ENCODE results near the gene MINDY4B. TPM values are rescaled to one million over a fixed set of nuclear protein-coding genes. Genes with fewer than 3 reads are reported as not detected.

MINDY4B gene
- total RNA-seq, 1 donor from 2014 or later: not detected

- H3K27me3 ChIP-seq (ENCODE audit: low read depth): no peaks in the 10 kb centered on the region
- TF ChIP-seq CTCF (IDR thresholded peaks at IDR 0.05): no peak
- no peaks in the 10 kb centered on the region for H3K36me3 ChIP-seq
- ATAC-seq (no peak), DNase-seq (no peak)
- intact Hi-C loops (cut with DNase I): no loop called here
- no peaks in the 10 kb centered on the region for H3K9me3 ChIP-seq
- H3K4me1 ChIP-seq: no peaks in the 10 kb centered on the region
- no peak overlapping the region for H3K27ac ChIP-seq
- H3K4me3 ChIP-seq: no peak overlapping the region
These were observed 28.3 kb upstream of the MINDY4B start for GRCh38 chr3:150933473-150933995.

- Histone ChIP-seq H3K27ac (no peak overlapping the region), H3K27me3 (ENCODE audit: low read depth) (no peaks in the 10 kb centered on the region), H3K4me1 (no peaks in the 10 kb centered on the region), H3K36me3 (no peaks in the 10 kb centered on the region), H3K9me3 (no peaks in the 10 kb centered on the region), H3K4me3 (no peak overlapping the region)
- no peak for TF ChIP-seq CTCF (IDR thresholded peaks at IDR 0.05)
- intact Hi-C loops (cut with DNase I): no loop called here
- no peak for ATAC-seq
- no peak for DNase-seq
These were observed 26.5 kb upstream of the MINDY4B start for GRCh38 chr3:150931745-150932144.

DNA sequence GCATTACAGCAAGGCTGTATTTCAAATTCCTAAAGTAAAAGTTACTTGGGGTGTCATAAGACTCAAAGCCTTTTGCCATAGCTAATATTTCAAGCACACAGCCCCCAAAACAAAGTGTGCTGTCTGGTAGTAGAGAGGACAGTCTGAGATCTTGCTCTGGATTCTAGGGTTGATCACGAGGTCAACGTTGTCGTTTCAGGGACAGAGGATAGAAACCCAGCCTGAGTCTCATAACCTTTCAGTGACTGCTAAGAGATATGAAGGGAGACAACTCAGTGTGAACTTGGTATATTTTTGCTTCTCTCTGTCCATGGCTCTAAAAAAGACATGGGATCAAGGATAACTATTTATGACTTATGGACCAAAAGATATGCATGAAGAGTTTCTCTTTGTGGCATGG lies 25.6 kb upstream of the MINDY4B start:
- no peaks in the 10 kb centered on the region for H3K27me3 ChIP-seq (ENCODE audit: low read depth)
- H3K36me3 ChIP-seq: no peaks in the 10 kb centered on the region
- intact Hi-C loops (cut with DNase I): no loop called here
- H3K27ac ChIP-seq: no peak overlapping the region
- no peak for DNase-seq
- no peaks in the 10 kb centered on the region for H3K4me1 ChIP-seq
- TF ChIP-seq CTCF (IDR thresholded peaks at IDR 0.05): no peak
- H3K4me3 ChIP-seq: no peak overlapping the region
- ATAC-seq: no peak
- no peaks in the 10 kb centered on the region for H3K9me3 ChIP-seq

DNA sequence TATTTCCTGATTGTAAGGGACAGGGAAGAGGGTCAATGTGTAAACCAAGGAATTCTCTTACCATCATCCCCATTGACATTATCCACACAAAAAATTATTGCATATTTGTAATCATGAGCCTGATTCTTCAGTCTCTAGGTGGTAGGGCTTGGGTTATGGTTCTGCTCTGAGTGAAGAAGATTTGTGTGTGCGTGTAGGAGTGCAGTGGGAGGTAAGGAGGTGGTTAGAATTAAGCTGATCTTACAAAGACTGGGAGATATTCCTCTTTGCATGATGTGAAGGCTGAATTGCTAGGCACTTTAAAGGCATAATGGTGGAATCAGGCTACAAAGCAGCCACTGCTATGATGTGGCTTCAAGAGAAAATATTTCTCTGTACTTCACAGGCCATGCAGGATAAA lies 23.0 kb upstream of the MINDY4B start:
- DNase-seq (no peak), ATAC-seq (no peak)
- TF ChIP-seq CTCF (IDR thresholded peaks at IDR 0.05): no peak
- Histone ChIP-seq H3K9me3 (no peaks in the 10 kb centered on the region), H3K4me3 (no peak overlapping the region), H3K36me3 (no peaks in the 10 kb centered on the region), H3K4me1 (no peaks in the 10 kb centered on the region), H3K27ac (no peak overlapping the region), H3K27me3 (ENCODE audit: low read depth) (no peaks in the 10 kb centered on the region)
- intact Hi-C loops (cut with DNase I): no loop called here

DNA sequence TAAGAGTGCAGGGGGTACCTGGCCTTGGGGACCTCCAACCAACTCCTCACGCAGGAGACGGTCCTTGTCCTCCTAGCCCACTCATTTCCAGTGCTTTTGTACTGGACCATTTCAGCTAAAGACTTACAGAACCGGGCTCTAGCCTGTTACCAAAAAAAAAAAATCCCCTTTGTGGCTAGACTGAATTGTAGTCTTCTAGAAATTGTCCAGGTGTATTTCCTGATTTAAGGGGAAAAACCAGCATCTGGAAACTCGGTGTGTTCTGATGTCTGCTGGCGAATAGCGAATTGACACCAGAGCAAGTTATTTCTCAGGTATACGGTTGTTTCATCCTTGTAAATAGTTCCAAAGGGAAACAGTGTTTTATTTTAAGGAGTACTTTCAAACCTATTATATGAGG lies 21.1 kb upstream of the MINDY4B start:
- no peak for ATAC-seq

More for the DNA sequence above, 21.1 kb upstream of the MINDY4B start:
- Histone ChIP-seq H3K36me3 (no peaks in the 10 kb centered on the region), H3K27me3 (ENCODE audit: low read depth) (no peaks in the 10 kb centered on the region), H3K27ac (no peak overlapping the region), H3K4me3 (no peak overlapping the region), H3K4me1 (no peaks in the 10 kb centered on the region), H3K9me3 (no peaks in the 10 kb centered on the region)
- no peak for DNase-seq
- intact Hi-C loops (cut with DNase I): no loop called here
- no peak for TF ChIP-seq CTCF (IDR thresholded peaks at IDR 0.05)

All from lower lobe of right lung (tissue), 2 donors.